Left ventricle myocardium inferior (tissue), 1 donor: ENCODE measurements around the gene PPP3R1. TPM values are rescaled to one million over a fixed set of nuclear protein-coding genes. Genes with fewer than 3 reads are reported as not detected.
A peak's percentile ranks its signal among the peaks of the same experiment; 100 is the strongest.

Experiments
- DNase-seq: peaks from one replicate; pipeline ENCODE4 v3.0.0-alpha.2; 2020
- H3K27ac ChIP-seq: fragments of 200-600 bp; replicated peaks from 2 replicates; pipeline ENCODE4 v1.8.0; 2021
- H3K27me3 ChIP-seq: fragments of 200-600 bp; 2 replicates; pipeline ENCODE4 v1.8.0; 2021; ENCODE audit warnings: low read depth
- H3K36me3 ChIP-seq: fragments of 200-600 bp; 2 replicates; pipeline ENCODE4 v1.8.0; 2021
- H3K4me1 ChIP-seq: fragments of 200-600 bp; 2 replicates; pipeline ENCODE4 v1.8.0; 2021
- H3K4me3 ChIP-seq: fragments of 200-600 bp; 2 replicates; pipeline ENCODE4 v1.8.0; 2021; ENCODE audit warnings: mild to moderate bottlenecking, moderate library complexity
- H3K9me3 ChIP-seq: fragments of 200-600 bp; replicated peaks from 2 replicates; pipeline ENCODE4 v1.8.0; 2021
- intact Hi-C: fragments of 100-400 bp; cut with micrococcal nuclease; formaldehyde crosslinking; loops from one replicate; pipeline ENCODE4 v1.11.0; 2022
- total RNA-seq: library from RNA; stranded (reverse); fragmentation: NEBNext Ultra II Directional; extraction: Animal tissue kit (Norgen Biotek cat#: 25700); gene quantifications from one replicate; pipeline ENCODE4 v1.2.1, GENCODE V29; 2021
- TF ChIP-seq, protein P1 (sequence below): fragments of 200-600 bp; IDR thresholded peaks from 2 replicates; pipeline ENCODE4 v1.8.0; 2021; ENCODE audit warnings: antibody characterized with exemption, mild to moderate bottlenecking, borderline replicate concordance
- donor health status: DM: no; HTN: yes; CAD: no; lungs with severe emphysema.

The PPP3R1 gene
- total RNA-seq, 1 donor from 2014 or later, result 34.6 TPM

DNA sequence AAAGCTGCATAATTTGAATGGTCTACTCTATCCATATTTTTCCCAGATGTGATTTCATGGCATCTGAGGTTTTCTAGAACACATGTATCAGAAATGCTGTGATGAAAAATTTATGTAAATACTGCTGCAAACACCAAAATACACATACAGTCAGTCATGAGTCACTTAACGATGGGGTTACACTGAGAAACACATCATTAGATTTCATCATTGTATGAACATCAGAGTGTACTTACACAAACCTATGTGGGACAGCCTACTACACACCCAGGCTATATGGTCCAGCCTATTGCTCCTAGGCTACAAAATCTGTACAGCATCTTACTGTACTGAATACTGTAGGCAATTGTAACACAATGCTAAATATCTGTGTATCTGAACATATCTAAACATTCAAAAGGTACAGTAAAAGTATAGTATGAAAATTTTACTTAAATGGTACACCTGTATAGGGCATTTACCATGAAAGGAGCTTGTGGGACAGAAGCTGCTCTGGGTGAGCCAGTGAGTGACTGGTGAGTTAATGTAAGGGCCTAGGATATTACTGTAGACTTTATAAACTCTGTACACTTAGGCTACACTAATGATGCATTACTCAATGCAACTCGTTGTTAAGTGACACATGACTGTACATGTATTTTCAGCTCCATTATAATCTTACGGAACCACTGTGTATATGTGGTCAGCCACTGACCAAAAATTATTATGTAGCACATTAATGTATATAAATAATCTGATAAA lies 61.2 kb downstream of the PPP3R1 start:
- DNase-seq, result no peak
- Histone ChIP-seq H3K9me3 (no peaks in the 10 kb centered on the region), H3K4me3 (no peak overlapping the region), H3K27me3 (no peaks in the 10 kb centered on the region), H3K4me1 (peaks cover 52% of the 10 kb centered on the region), H3K27ac (no peak overlapping the region), H3K36me3 (peaks cover 5% of the 10 kb centered on the region)
- TF ChIP-seq, protein P1, sequence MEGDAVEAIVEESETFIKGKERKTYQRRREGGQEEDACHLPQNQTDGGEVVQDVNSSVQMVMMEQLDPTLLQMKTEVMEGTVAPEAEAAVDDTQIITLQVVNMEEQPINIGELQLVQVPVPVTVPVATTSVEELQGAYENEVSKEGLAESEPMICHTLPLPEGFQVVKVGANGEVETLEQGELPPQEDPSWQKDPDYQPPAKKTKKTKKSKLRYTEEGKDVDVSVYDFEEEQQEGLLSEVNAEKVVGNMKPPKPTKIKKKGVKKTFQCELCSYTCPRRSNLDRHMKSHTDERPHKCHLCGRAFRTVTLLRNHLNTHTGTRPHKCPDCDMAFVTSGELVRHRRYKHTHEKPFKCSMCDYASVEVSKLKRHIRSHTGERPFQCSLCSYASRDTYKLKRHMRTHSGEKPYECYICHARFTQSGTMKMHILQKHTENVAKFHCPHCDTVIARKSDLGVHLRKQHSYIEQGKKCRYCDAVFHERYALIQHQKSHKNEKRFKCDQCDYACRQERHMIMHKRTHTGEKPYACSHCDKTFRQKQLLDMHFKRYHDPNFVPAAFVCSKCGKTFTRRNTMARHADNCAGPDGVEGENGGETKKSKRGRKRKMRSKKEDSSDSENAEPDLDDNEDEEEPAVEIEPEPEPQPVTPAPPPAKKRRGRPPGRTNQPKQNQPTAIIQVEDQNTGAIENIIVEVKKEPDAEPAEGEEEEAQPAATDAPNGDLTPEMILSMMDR, result no peak
- intact Hi-C loops, result loop anchor here (10.0 kb wide), 1 partner anchor 94 kb away; no protein-coding TSS in a partner anchor

DNA sequence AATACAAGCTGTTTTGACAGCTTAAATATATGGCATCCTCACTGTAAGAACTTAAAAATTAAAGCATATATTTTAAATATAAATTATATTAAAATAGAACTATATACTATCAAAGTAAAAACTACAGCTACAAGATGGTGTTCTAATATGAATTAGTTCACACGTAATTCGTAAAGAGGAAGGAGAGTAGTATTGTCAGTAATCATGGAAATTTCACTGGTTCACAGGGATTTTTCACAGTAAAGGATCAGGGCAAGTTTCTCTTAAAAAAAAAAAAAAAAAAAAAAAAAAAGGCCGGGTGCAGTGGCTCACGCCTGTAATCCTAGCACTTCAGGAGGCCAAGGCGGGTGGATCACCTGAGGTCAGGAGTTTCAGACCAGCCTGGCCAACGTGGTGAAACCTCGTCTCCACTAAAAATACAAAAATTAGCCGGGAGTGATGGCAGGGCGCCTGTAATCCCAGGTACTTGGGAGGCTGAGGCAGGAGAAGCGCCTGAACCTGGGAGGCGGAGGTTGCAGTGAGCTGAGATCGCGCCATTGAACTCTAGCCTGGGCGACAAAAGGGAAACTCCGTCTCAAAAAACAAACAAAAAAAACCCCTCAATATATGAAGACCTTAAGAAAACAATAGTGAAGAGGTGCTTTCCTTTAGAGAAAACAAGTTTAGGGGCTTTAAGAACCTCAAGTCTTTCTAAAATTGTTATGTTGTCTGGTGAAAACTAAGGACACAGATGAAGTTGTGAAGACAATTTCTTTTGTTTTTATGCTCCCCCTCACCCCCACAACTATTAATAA lies 62.1 kb downstream of the PPP3R1 start:
- Histone ChIP-seq H3K4me3 (no peak overlapping the region), H3K36me3 (peaks cover 11% of the 10 kb centered on the region), H3K27ac (no peak overlapping the region), H3K9me3 (no peaks in the 10 kb centered on the region), H3K27me3 (no peaks in the 10 kb centered on the region), H3K4me1 (peaks cover 43% of the 10 kb centered on the region)
- TF ChIP-seq, protein P1, result no peak
- DNase-seq, result no peak
- intact Hi-C loops, result loop anchor here (10.0 kb wide), 1 partner anchor 95 kb away; no protein-coding TSS in a partner anchor

DNA sequence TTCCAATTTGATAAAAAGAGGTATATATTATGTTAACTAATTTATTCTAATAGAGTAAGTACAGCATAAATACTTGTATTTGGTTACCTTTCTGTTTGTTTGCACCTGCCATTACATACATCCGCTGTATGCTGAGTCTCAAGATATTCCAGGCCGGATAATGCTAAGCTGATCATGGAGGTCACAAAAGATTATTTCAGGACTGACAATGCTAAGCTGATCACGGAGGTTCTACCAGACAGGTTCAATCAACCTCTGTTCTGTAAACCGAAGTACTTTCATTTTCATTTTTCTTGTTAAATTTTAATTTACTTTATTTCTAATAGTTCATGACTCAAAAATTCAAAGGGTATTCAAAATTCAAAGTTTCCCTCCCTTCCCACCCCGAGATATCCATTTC lies 63.5 kb downstream of the PPP3R1 start:
- no peak for DNase-seq
- Histone ChIP-seq H3K4me1 (peaks cover 31% of the 10 kb centered on the region), H3K36me3 (peaks cover 19% of the 10 kb centered on the region), H3K4me3 (no peak overlapping the region), H3K9me3 (no peaks in the 10 kb centered on the region), H3K27me3 (no peaks in the 10 kb centered on the region), H3K27ac (no peak overlapping the region)
- TF ChIP-seq, protein P1, result no peak
- intact Hi-C loops, result no loop called here

DNA sequence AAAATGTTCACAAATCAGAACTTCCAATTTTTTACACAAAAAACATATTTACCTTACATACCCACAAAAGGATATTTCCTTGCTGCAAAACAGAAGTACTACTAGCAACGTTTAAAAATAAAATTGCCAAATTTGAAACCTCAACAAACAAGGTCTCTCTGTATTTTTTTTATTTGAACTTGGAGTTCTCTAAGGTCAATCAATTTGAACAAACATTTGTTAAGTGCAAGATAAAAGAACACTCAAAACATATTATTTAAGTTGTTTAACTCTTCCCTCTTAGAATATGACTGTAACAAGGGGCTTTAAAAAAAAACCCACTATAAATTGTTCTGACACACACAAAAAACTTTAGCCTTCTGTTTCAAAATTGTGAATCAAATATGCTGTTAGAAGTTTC lies 65.0 kb downstream of the PPP3R1 start:
- Histone ChIP-seq H3K27ac (no peak overlapping the region), H3K4me1 (peaks cover 16% of the 10 kb centered on the region), H3K9me3 (no peaks in the 10 kb centered on the region), H3K27me3 (no peaks in the 10 kb centered on the region), H3K4me3 (no peak overlapping the region), H3K36me3 (peaks cover 31% of the 10 kb centered on the region)
- intact Hi-C loops, result no loop called here
- TF ChIP-seq, protein P1, result no peak
- no peak for DNase-seq

DNA sequence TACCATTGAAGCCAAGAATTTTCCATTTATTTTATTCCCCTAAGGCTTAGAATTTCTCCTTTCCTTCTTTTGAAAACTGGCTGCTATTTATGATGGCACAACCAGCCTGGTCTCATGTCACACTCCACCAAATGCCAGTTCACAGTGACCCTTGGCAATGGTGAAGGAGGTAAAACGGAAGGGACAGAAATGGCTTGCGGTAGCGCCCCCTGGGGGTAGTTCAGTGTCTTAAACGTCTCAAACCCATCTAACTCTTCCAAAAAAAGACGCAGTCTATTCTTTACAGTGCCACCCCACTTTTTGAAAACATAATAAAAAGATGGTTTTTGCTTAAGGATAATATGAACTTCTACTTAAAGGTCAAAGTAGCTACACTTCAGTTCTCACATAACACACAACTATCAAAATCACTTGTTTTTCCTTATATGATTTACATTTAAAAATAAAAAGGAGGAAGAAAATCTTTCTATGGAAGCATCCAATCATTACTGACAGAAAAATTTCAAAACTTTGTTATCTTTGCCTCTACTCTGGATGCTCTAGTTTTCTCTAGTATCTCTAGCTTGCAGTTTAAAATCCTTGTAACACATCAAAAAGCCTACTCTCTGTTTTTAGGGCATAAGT lies 66.7 kb downstream of the PPP3R1 start:
- peaks cover 6% of the 10 kb centered on the region for H3K4me1 ChIP-seq
- no peak overlapping the region for H3K4me3 ChIP-seq
- intact Hi-C loops, result loop anchor here (2.0 kb wide), 1 partner anchor 19 kb away; no protein-coding TSS in a partner anchor

More for the DNA sequence above, 66.7 kb downstream of the PPP3R1 start:
- no peaks in the 10 kb centered on the region for H3K9me3 ChIP-seq
- H3K27me3 ChIP-seq, result no peaks in the 10 kb centered on the region
- TF ChIP-seq, protein P1, result peak; percentile 59
- no peak overlapping the region for H3K27ac ChIP-seq
- no peak for DNase-seq
- H3K36me3 ChIP-seq, result peaks cover 41% of the 10 kb centered on the region
